Measurements from ENCODE around the gene DIMT1.
A peak's percentile ranks its signal among the peaks of the same experiment; 100 is the strongest.

The DIMT1 gene

GRCh38 chr5:62424763-62425162 lies 21.1 kb upstream of the DIMT1 start:
- Histone ChIP-seq H3K9me3 (no peaks in the 10 kb centered on the region), H3K27me3 (no peaks in the 10 kb centered on the region), H3K4me1 (no peaks in the 10 kb centered on the region; the same call in 1 of the 2 replicates), H3K36me3 (no peaks in the 10 kb centered on the region), H3K4me3 (ENCODE audit: low read depth, low read length) (no peak overlapping the region)
- DNase-seq, result no peak
- no peak for TF ChIP-seq CTCF (IDR thresholded peaks at IDR 0.05; ENCODE audit: low read depth, low read length)

GRCh38 chr5:62421414-62421813 lies 17.7 kb upstream of the DIMT1 start:
- H3K36me3 ChIP-seq, result peaks cover 7% of the 10 kb centered on the region; the same call in 1 of the 2 replicates
- no peak for TF ChIP-seq CTCF (IDR thresholded peaks at IDR 0.05; ENCODE audit: low read depth, low read length)
- no peak overlapping the region for H3K4me3 ChIP-seq (ENCODE audit: low read depth, low read length)
- H3K27me3 ChIP-seq, result no peaks in the 10 kb centered on the region
- H3K9me3 ChIP-seq, result no peaks in the 10 kb centered on the region
- DNase-seq, result no peak
- H3K4me1 ChIP-seq, result no peaks in the 10 kb centered on the region; the same call in 1 of the 2 replicates

GRCh38 chr5:62419609-62420008 lies 15.9 kb upstream of the DIMT1 start:
- DNase-seq, result no peak
- H3K36me3 ChIP-seq, result peaks cover 7% of the 10 kb centered on the region; the same call in 1 of the 2 replicates
- H3K4me1 ChIP-seq, result no peaks in the 10 kb centered on the region; the same call in 1 of the 2 replicates
- no peak overlapping the region for H3K4me3 ChIP-seq (ENCODE audit: low read depth, low read length)
- no peaks in the 10 kb centered on the region for H3K9me3 ChIP-seq
- no peak for TF ChIP-seq CTCF (IDR thresholded peaks at IDR 0.05; ENCODE audit: low read depth, low read length)
- no peaks in the 10 kb centered on the region for H3K27me3 ChIP-seq

- H3K27me3 ChIP-seq, result no peaks in the 10 kb centered on the region
- DNase-seq, result no peak
- H3K9me3 ChIP-seq, result no peaks in the 10 kb centered on the region
- no peak for TF ChIP-seq CTCF (IDR thresholded peaks at IDR 0.05; ENCODE audit: low read depth, low read length)
- peaks cover 7% of the 10 kb centered on the region; the same call in 1 of the 2 replicates for H3K36me3 ChIP-seq
- H3K4me1 ChIP-seq, result no peaks in the 10 kb centered on the region; the same call in 1 of the 2 replicates
- H3K4me3 ChIP-seq (ENCODE audit: low read depth, low read length), result no peak overlapping the region
These were observed 14.9 kb upstream of the DIMT1 start for GRCh38 chr5:62418462-62419076.

- Histone ChIP-seq H3K27me3 (no peaks in the 10 kb centered on the region), H3K4me3 (ENCODE audit: low read depth, low read length) (peak overlapping the region; percentile 99), H3K36me3 (peaks cover 4% of the 10 kb centered on the region; the same call in 1 of the 2 replicates), H3K4me1 (peaks cover 4% of the 10 kb centered on the region), H3K9me3 (no peaks in the 10 kb centered on the region)
- no peak for DNase-seq
- TF ChIP-seq CTCF (IDR thresholded peaks at IDR 0.05; ENCODE audit: low read depth, low read length), result no peak
These were observed 10.0 kb upstream of the DIMT1 start for GRCh38 chr5:62413711-62414110.

GRCh38 chr5:62412549-62413329 lies 9.0 kb upstream of the DIMT1 start, which contains the start of gene IPO11:
IPO11 (plus strand) TSS chr5:62412763; CDS start chr5:62437280, 24,517 bp downstream.
- H3K9me3 ChIP-seq, result no peaks in the 10 kb centered on the region
- H3K4me3 ChIP-seq (ENCODE audit: low read depth, low read length), result peak within 1 kb of the TSS; percentile 99
- no peak for TF ChIP-seq CTCF (IDR thresholded peaks at IDR 0.05; ENCODE audit: low read depth, low read length)
- H3K27me3 ChIP-seq, result no peaks in the 10 kb centered on the region
- H3K36me3 ChIP-seq, result no peaks in the 10 kb centered on the region; the same call in 1 of the 2 replicates
- DNase-seq, result peak; percentile 98
- peaks cover 4% of the 10 kb centered on the region for H3K4me1 ChIP-seq

Data from BE2C (cell line).